ENCODE results near the gene RTP3.
A peak's percentile ranks its signal among the peaks of the same experiment; 100 is the strongest.
"Not testable (repeated sequence)": the region's sequence is repeated elsewhere in the genome, so short reads cannot be mapped to it uniquely, and the experiment has no call there.

RTP3 gene

GRCh38 chr3:46491089-46492070 lies 6.4 kb upstream of the RTP3 start:
- DNase-seq (ENCODE audit: low spot score): no peak

- DNase-seq (ENCODE audit: low spot score): no peak
Observed at GRCh38 chr3:46492890-46493547, 4.8 kb upstream of the RTP3 start.

- DNase-seq (ENCODE audit: low spot score): not testable (repeated sequence)
Observed at GRCh38 chr3:46494491-46494890, 3.3 kb upstream of the RTP3 start.

GRCh38 chr3:46495901-46496456 lies 1.8 kb upstream of the RTP3 start:
- peak; percentile 46 for DNase-seq (ENCODE audit: low spot score)

- no peak for DNase-seq (ENCODE audit: low spot score)
Observed at GRCh38 chr3:46496746-46497555, 825 bp upstream of the RTP3 start.

GRCh38 chr3:46498916-46499519 lies 1.2 kb downstream of the RTP3 start:
- no peak for DNase-seq (ENCODE audit: low spot score)

- DNase-seq (ENCODE audit: low spot score): no peak
Observed at GRCh38 chr3:46500656-46501635, 3.2 kb downstream of the RTP3 start.

- no peak for DNase-seq (ENCODE audit: low spot score)
Observed at GRCh38 chr3:46501702-46502101, 3.9 kb downstream of the RTP3 start.

- no peak for DNase-seq (ENCODE audit: low spot score)
Observed at GRCh38 chr3:46503200-46503874, 5.6 kb downstream of the RTP3 start.

GRCh38 chr3:46504789-46505188 lies 7.0 kb downstream of the RTP3 start:
- peak; percentile 27 for DNase-seq (ENCODE audit: low spot score)

GRCh38 chr3:46505953-46506352 lies 8.2 kb downstream of the RTP3 start:
- DNase-seq (ENCODE audit: low spot score): no peak

GRCh38 chr3:46506526-46506925 lies 8.8 kb downstream of the RTP3 start:
- DNase-seq (ENCODE audit: low spot score): no peak

GRCh38 chr3:46508850-46509591 lies 11.2 kb downstream of the RTP3 start:
- DNase-seq (ENCODE audit: low spot score): no peak

GRCh38 chr3:46509661-46510187 lies 11.9 kb downstream of the RTP3 start:
- no peak for DNase-seq (ENCODE audit: low spot score)

GRCh38 chr3:46512191-46512749 lies 14.5 kb downstream of the RTP3 start:
- DNase-seq (ENCODE audit: low spot score): no peak

GRCh38 chr3:46516521-46516920 lies 18.7 kb downstream of the RTP3 start:
- no peak for DNase-seq (ENCODE audit: low spot score)

GRCh38 chr3:46517016-46517783 lies 19.4 kb downstream of the RTP3 start:
- DNase-seq (ENCODE audit: low spot score): peak; percentile 80

GRCh38 chr3:46517784-46518181 lies 20.0 kb downstream of the RTP3 start:
- DNase-seq (ENCODE audit: low spot score): no peak
